GM12865 (cell line): ENCODE measurements around the gene LOXL4.

Experiments
- DNase-seq: peaks from one replicate; pipeline ENCODE4 v3.0.0; 2010; ENCODE audit warnings: low read depth
- H3K4me3 ChIP-seq: 2 replicates; pipeline ENCODE4 v1.5.1; 2011; ENCODE audit warnings: mild to moderate bottlenecking, low read depth, low read length, control low read depth
- CTCF ChIP-seq: IDR thresholded peaks from 2 replicates; pipeline ENCODE4 v1.5.1; 2011; ENCODE audit warnings: low read length, control low read depth, low read depth, inconsistent platforms; ENCODE audit not compliant: insufficient read depth; ENCODE audit errors: missing control alignments

LOXL4 gene

GRCh38 chr10:98270073-98270740 is 2.2 kb upstream of the LOXL4 start:
- no peak overlapping the region for H3K4me3 ChIP-seq
- TF ChIP-seq CTCF = no peak
- no peak for DNase-seq

GRCh38 chr10:98269435-98269912 is 1.5 kb upstream of the LOXL4 start:
- TF ChIP-seq CTCF = no peak
- DNase-seq = no peak
- H3K4me3 ChIP-seq = no peak overlapping the region

- no peak overlapping the region for H3K4me3 ChIP-seq
- TF ChIP-seq CTCF = no peak
- DNase-seq = no peak
Observed at GRCh38 chr10:98268694-98269431, 869 bp upstream of the LOXL4 start.

- DNase-seq = no peak
- H3K4me3 ChIP-seq = no peak overlapping the region
- no peak for TF ChIP-seq CTCF
Observed at GRCh38 chr10:98267069-98267893, 713 bp downstream of the LOXL4 start.

GRCh38 chr10:98266647-98267046 is 1.3 kb downstream of the LOXL4 start:
- DNase-seq = no peak
- no peak for TF ChIP-seq CTCF
- no peak overlapping the region for H3K4me3 ChIP-seq

GRCh38 chr10:98265403-98266378 is 2.3 kb downstream of the LOXL4 start:
- TF ChIP-seq CTCF = no peak
- no peak for DNase-seq
- H3K4me3 ChIP-seq = no peak overlapping the region
